OCI-LY3 (cell line): ENCODE results near the gene PDE4D.

Source experiments
- H2AFZ ChIP-seq: fragments of 200-600, 300-600 bp; shearing (Covaris generic); 2 replicates; pipeline ENCODE4 v1.6.0; 2014; ENCODE audit warnings: antibody characterized with exemption, low read depth, low read length
- H3K27ac ChIP-seq: fragments of 200-600, 300-600 bp; sonication (generic); 2 replicates; pipeline ENCODE4 v1.5.1; 2014; ENCODE audit warnings: mild to moderate bottlenecking, low read length, moderate library complexity, mixed read lengths
- H3K27me3 ChIP-seq: fragments of 200-600, 300-600 bp; sonication (generic); 2 replicates; pipeline ENCODE4 v1.6.1; 2014; ENCODE audit warnings: low read depth, low read length, mixed read lengths
- H3K36me3 ChIP-seq: fragments of 200-600, 300-600 bp; sonication (generic); replicated peaks from 2 replicates; pipeline ENCODE3; 2014; ENCODE audit warnings: low read depth, low read length, mixed read lengths
- H3K4me1 ChIP-seq: fragments of 300-600, 200-600 bp; sonication (generic); 2 replicates; pipeline ENCODE4 v1.6.1; 2014; ENCODE audit warnings: low read length, mixed read lengths
- H3K4me2 ChIP-seq: fragments of 200-600, 300-600 bp; sonication (generic); 2 replicates; pipeline ENCODE4 v1.6.1; 2014; ENCODE audit warnings: low read length, mixed read lengths
- H3K4me3 ChIP-seq: fragments of 300-600, 200-600 bp; sonication (generic); 2 replicates; pipeline ENCODE4 v1.5.1; 2014; ENCODE audit warnings: antibody characterized with exemption, mild to moderate bottlenecking, low read length, moderate library complexity
- H3K79me2 ChIP-seq: fragments of 300-600, 200-600 bp; shearing (Covaris generic); 2 replicates; pipeline ENCODE4 v1.6.1; 2014; ENCODE audit warnings: mild to moderate bottlenecking, low read length, mixed read lengths
- H3K9ac ChIP-seq: fragments of 300-600, 200-600 bp; shearing (Covaris generic); 2 replicates; pipeline ENCODE4 v1.6.0; 2014; ENCODE audit warnings: mild to moderate bottlenecking, low read length, moderate library complexity
- H3K9me3 ChIP-seq: fragments of 200-600, 300-600 bp; shearing (Covaris generic); 2 replicates; pipeline ENCODE4 v1.6.1; 2014; ENCODE audit warnings: low read length, mixed read lengths; ENCODE audit not compliant: insufficient read depth
- H4K20me1 ChIP-seq: fragments of 200-600, 300-600 bp; sonication (generic); 2 replicates; pipeline ENCODE4 v1.6.1; 2016; ENCODE audit warnings: low read length, mixed read lengths; ENCODE audit not compliant: insufficient read depth
- EZH2phosphoT487 ChIP-seq: fragments of 200-600 bp; shearing (Covaris generic); IDR thresholded peaks from 2 replicates; pipeline ENCODE4 v1.6.1; 2018; ENCODE audit warnings: antibody characterized with exemption, mixed run types, low read depth
- TF ChIP-seq, protein P1 (sequence below): fragments of 200-600, 300-600 bp; sonication (generic); IDR thresholded peaks from 2 replicates; pipeline ENCODE4 v1.5.1; 2014; ENCODE audit warnings: antibody characterized with exemption, low read length, low read depth

PDE4D gene

DNA sequence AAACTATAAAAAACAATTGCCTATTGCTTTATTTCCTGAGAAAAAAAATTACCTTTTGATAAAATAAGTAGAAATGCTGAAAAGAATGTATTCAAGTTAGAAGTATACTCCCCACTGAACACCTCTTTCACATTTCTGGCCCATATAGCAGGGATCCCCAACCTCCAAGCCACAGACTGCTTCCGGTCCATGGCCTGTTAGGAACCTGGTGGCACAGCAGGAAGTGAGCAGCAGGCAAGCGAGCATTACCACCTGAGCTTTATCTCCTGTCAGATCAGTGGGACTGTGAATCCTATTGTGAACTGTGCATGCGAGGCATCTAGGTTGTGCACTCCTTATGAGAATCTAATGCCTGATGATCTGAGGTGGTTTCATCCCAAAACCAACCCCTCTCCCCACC, 746.8 kb downstream of the PDE4D start:
- no peak for TF ChIP-seq EZH2phosphoT487
- TF ChIP-seq, protein P1, sequence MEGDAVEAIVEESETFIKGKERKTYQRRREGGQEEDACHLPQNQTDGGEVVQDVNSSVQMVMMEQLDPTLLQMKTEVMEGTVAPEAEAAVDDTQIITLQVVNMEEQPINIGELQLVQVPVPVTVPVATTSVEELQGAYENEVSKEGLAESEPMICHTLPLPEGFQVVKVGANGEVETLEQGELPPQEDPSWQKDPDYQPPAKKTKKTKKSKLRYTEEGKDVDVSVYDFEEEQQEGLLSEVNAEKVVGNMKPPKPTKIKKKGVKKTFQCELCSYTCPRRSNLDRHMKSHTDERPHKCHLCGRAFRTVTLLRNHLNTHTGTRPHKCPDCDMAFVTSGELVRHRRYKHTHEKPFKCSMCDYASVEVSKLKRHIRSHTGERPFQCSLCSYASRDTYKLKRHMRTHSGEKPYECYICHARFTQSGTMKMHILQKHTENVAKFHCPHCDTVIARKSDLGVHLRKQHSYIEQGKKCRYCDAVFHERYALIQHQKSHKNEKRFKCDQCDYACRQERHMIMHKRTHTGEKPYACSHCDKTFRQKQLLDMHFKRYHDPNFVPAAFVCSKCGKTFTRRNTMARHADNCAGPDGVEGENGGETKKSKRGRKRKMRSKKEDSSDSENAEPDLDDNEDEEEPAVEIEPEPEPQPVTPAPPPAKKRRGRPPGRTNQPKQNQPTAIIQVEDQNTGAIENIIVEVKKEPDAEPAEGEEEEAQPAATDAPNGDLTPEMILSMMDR: no peak
- Histone ChIP-seq H3K9ac (no peak overlapping the region), H3K79me2 (no peaks in the 10 kb centered on the region), H3K4me3 (no peak overlapping the region), H4K20me1 (no peaks in the 10 kb centered on the region), H3K4me2 (no peak overlapping the region), H2AFZ (no peak overlapping the region), H3K36me3 (no peaks in the 10 kb centered on the region), H3K4me1 (no peaks in the 10 kb centered on the region), H3K9me3 (no peaks in the 10 kb centered on the region), H3K27me3 (no peaks in the 10 kb centered on the region), H3K27ac (no peak overlapping the region)

DNA sequence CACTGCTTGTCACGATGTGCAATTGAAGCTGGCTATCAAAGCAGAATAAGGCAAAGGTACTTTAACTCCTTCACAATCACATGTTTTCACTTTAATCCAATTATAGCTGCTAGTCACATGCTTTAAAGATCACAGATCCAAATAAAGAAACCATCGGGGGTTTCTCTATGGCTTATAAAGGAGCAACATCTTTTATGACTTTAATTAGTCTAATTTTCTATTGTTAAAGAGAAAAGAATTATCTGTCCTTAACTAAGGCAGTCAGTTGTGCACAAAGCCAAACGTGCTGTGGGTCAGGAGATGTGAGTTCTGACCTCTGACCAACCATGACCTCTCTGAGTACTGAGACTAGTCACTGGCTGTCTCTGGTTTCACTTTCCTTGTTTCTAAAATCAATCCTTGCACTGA, 749.6 kb downstream of the PDE4D start:
- no peaks in the 10 kb centered on the region for H3K27me3 ChIP-seq
- H3K4me2 ChIP-seq: peak overlapping the region; percentile 13; the same call in 1 of the 2 replicates
- no peaks in the 10 kb centered on the region for H3K79me2 ChIP-seq
- no peak overlapping the region for H3K27ac ChIP-seq
- H3K9ac ChIP-seq: no peak overlapping the region
- no peaks in the 10 kb centered on the region for H4K20me1 ChIP-seq
- no peaks in the 10 kb centered on the region for H3K9me3 ChIP-seq
- H3K36me3 ChIP-seq: no peaks in the 10 kb centered on the region
- no peaks in the 10 kb centered on the region for H3K4me1 ChIP-seq
- no peak overlapping the region for H3K4me3 ChIP-seq
- TF ChIP-seq, protein P1: no peak
- no peak for TF ChIP-seq EZH2phosphoT487
- no peak overlapping the region for H2AFZ ChIP-seq

DNA sequence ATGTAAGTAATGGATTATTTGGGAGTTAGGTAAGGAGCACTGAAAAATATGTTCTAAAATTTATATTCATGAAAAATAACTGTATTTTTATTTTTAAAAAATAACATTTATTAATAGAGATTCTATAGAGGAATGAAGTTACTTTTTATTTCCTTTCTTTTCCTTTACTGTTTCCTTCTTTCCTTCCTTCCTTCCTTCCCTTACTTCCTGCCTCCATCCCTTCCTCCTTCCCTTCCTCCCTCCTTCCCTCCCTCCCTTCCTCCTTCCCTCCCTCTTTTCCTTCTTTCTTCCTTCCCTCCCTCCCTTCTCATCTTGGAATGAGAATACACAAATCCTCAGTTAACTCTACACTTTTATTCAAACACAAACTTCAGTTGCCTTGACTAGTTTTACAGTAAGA, 750.6 kb downstream of the PDE4D start:
- TF ChIP-seq EZH2phosphoT487: no peak
- TF ChIP-seq, protein P1: no peak
- Histone ChIP-seq H3K4me2 (no peak overlapping the region), H3K36me3 (no peaks in the 10 kb centered on the region), H2AFZ (no peak overlapping the region), H3K9me3 (no peaks in the 10 kb centered on the region), H3K4me1 (no peaks in the 10 kb centered on the region), H3K9ac (no peak overlapping the region), H3K79me2 (no peaks in the 10 kb centered on the region), H3K4me3 (no peak overlapping the region), H3K27me3 (no peaks in the 10 kb centered on the region), H3K27ac (no peak overlapping the region), H4K20me1 (no peaks in the 10 kb centered on the region)

DNA sequence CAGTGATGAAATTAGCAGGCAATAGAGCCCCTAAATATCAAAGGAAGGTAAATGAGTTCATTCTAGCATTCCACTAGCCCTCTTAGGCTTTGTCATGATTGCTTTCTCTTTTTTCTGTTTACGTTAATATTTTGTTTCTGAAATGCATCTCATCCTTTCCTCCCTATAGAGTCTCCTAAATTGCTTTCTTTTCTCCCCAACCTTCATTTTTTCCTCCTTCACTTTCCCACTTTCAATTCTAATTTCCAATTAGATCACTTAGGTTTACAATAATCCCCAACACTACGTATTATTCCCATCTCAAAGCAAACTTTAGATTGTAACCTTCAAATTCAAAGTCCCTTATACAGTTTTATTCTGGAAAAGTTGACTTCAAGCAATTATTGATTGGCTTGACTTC, 751.4 kb downstream of the PDE4D start:
- Histone ChIP-seq H4K20me1 (no peaks in the 10 kb centered on the region), H2AFZ (no peak overlapping the region), H3K4me2 (no peak overlapping the region), H3K27ac (no peak overlapping the region), H3K9me3 (no peaks in the 10 kb centered on the region), H3K36me3 (no peaks in the 10 kb centered on the region), H3K4me1 (no peaks in the 10 kb centered on the region), H3K79me2 (no peaks in the 10 kb centered on the region), H3K4me3 (no peak overlapping the region), H3K9ac (no peak overlapping the region), H3K27me3 (no peaks in the 10 kb centered on the region)
- TF ChIP-seq, protein P1: no peak
- TF ChIP-seq EZH2phosphoT487: no peak
